ENCODE data around the gene NAA25.

NAA25 gene

DNA sequence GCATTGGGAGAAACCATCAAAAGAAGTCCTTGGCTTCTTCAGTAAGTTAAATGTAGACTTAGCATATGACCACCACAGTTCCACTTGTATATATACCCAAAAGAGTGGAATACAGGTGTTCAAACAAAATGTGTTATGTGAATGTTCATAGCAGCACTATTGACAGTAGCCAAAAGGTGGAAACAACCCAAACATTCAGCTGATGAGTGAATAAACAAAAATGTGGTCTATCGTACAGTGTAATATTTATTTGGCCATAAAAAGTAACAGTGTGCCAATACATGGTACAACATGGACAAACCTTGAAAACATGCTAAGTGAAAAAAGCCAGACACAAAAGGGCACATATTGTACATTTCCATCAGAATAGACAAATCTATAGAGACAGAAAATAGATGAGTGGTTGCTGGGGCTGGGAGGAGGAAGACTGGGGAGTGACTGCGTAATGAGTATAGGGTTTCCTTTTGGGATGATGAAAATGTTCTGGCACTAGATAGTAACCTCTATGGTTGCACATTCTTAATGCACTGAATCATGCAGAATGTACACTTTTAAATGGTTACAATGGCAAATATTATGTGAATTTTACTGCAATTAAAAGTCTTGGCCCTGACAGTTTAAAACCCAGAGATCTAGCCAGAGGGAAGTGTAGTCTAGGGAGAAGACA, 89.9 kb downstream of the NAA25 start:
- TF ChIP-seq, protein P1, sequence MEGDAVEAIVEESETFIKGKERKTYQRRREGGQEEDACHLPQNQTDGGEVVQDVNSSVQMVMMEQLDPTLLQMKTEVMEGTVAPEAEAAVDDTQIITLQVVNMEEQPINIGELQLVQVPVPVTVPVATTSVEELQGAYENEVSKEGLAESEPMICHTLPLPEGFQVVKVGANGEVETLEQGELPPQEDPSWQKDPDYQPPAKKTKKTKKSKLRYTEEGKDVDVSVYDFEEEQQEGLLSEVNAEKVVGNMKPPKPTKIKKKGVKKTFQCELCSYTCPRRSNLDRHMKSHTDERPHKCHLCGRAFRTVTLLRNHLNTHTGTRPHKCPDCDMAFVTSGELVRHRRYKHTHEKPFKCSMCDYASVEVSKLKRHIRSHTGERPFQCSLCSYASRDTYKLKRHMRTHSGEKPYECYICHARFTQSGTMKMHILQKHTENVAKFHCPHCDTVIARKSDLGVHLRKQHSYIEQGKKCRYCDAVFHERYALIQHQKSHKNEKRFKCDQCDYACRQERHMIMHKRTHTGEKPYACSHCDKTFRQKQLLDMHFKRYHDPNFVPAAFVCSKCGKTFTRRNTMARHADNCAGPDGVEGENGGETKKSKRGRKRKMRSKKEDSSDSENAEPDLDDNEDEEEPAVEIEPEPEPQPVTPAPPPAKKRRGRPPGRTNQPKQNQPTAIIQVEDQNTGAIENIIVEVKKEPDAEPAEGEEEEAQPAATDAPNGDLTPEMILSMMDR (IDR thresholded peaks at IDR 0.05; ENCODE audit: low read depth, low read length), result no peak
- no peak for DNase-seq
- Histone ChIP-seq H3K36me3 (peaks cover 86% of the 10 kb centered on the region), H3K27me3 (ENCODE audit: insufficient read depth, low read depth, severe bottlenecking) (no peaks in the 10 kb centered on the region), H3K4me3 (ENCODE audit: low read depth, low read length) (no peak overlapping the region), H3K27ac (no peak overlapping the region), H3K9me3 (ENCODE audit: severe bottlenecking) (no peaks in the 10 kb centered on the region)

- H3K9me3 ChIP-seq (ENCODE audit: severe bottlenecking), result no peaks in the 10 kb centered on the region
- TF ChIP-seq, protein P1 (IDR thresholded peaks at IDR 0.05; ENCODE audit: low read depth, low read length), result no peak
- H3K27ac ChIP-seq, result no peak overlapping the region
- DNase-seq, result no peak
- H3K27me3 ChIP-seq (ENCODE audit: insufficient read depth, low read depth, severe bottlenecking), result no peaks in the 10 kb centered on the region
- peaks cover 74% of the 10 kb centered on the region for H3K36me3 ChIP-seq
- H3K4me3 ChIP-seq (ENCODE audit: low read depth, low read length), result no peak overlapping the region
Measured at GRCh38 chr12:112017041-112017440, 91.5 kb downstream of the NAA25 start.

- H3K9me3 ChIP-seq (ENCODE audit: severe bottlenecking), result no peaks in the 10 kb centered on the region
- no peaks in the 10 kb centered on the region for H3K27me3 ChIP-seq (ENCODE audit: insufficient read depth, low read depth, severe bottlenecking)
- no peak overlapping the region for H3K27ac ChIP-seq
- peaks cover 67% of the 10 kb centered on the region for H3K36me3 ChIP-seq
- TF ChIP-seq, protein P1 (IDR thresholded peaks at IDR 0.05; ENCODE audit: low read depth, low read length), result no peak
- no peak overlapping the region for H3K4me3 ChIP-seq (ENCODE audit: low read depth, low read length)
- DNase-seq, result no peak
Measured at GRCh38 chr12:112015938-112016337, 92.6 kb downstream of the NAA25 start.

DNA sequence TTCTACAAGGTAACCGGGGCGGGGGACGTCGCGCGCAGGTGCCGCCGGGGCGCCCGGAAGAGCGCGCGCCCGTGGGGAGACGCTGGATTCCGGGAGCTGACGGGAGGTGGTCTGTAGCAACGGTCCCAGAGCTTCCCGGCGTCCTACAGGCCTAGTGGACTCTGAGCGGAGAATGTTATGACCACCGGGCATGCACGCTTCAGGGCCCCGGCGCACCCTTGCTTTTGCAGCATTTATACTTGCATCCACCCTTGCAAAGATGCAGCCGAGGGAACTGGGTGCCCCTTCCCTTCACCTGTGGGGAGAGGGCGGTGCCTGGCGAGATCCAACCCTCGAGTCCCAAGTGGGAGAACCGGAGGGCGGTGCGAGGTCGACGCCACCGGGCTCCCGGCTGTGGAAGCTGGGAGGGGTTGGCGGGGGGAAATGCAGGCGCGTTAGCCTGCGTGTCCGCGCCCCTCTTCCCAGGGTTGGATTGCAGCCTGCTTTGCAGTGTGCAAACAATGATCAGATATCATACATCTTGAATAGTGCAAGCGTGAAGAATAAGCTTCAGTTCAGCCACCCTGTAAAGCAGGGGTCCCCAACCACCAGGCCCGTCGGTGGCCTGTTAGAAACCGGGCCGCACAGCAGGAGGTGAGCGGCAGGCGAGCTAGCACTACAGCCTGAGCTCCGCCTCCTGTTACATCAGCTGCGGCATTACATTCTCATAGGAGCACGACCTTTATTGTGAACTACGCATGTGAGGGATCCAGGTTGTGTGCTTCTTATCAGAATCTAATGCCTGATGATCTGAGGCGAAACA, 94.8 kb downstream of the NAA25 start:
- peak overlapping the region; percentile 74 for H3K4me3 ChIP-seq (ENCODE audit: low read depth, low read length)
- TF ChIP-seq, protein P1 (IDR thresholded peaks at IDR 0.05; ENCODE audit: low read depth, low read length), result no peak
- H3K36me3 ChIP-seq, result peaks cover 48% of the 10 kb centered on the region
- no peaks in the 10 kb centered on the region for H3K9me3 ChIP-seq (ENCODE audit: severe bottlenecking)
- peak overlapping the region; percentile 93 for H3K27ac ChIP-seq
- no peaks in the 10 kb centered on the region for H3K27me3 ChIP-seq (ENCODE audit: insufficient read depth, low read depth, severe bottlenecking)
- peak; percentile 76 for DNase-seq

DNA sequence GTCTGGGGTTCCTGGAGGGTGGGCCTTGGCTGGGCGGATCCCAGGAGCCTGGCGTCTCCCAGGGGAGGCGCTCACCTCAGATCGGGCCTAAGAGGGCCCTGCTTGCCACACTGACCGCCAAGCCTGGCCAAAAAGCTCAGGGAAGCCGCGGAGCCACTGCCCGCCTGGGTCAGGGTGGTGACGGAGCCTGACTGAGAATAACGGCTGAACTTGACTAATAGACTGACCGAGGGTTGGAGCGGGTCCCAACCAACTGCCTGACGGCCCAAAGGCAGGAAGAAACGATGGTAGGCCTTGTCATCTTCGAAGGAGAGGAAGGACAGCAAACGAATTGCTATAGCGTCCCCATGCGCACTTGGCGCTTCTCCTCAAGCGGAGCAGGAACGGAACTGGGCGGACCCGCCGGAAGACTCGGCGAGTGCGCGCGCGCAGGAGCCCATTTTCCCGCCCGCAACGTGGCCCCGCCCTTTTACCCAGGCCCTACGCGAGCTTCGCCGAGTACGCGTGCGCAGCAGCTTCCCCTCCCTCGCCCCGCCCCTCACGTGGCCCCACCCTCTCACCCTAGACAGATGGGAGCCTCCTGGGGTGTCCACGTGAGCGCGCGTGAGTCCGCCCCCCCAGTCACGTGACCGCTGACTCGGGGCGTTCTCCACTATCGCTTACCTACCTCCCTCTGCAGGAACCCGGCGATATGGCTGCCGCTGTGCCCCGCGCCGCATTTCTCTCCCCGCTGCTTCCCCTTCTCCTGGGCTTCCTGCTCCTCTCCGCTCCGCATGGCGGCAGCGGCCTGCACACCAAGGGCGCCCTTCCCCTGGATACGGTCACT, 95.6 kb downstream of the NAA25 start, which contains the start of the genes ERP29 and TMEM116:
Gene ERP29 (plus strand): TSS at position 652 of the 826 bp plus-strand sequence. CDS start 40 bp downstream, at position 692.
Gene TMEM116 (minus strand): TSS at position 391 of the 826 bp plus-strand sequence. CDS start 7,895 bp downstream, outside the sequence.
- peak within 1 kb of the TSS; percentile 74 for H3K4me3 ChIP-seq (ENCODE audit: low read depth, low read length)
- TF ChIP-seq, protein P1 (IDR thresholded peaks at IDR 0.05; ENCODE audit: low read depth, low read length), result peak; percentile 59
- peak within 1 kb of the TSS; percentile 97 for H3K27ac ChIP-seq
- H3K27me3 ChIP-seq (ENCODE audit: insufficient read depth, low read depth, severe bottlenecking), result no peaks in the 10 kb centered on the region
- peak; percentile 99 for DNase-seq
- H3K36me3 ChIP-seq, result peaks cover 41% of the 10 kb centered on the region
- no peaks in the 10 kb centered on the region for H3K9me3 ChIP-seq (ENCODE audit: severe bottlenecking)

All from WERI-Rb-1 (cell line).